Measurements from ENCODE around the gene STPG2.
"Not testable (repeated sequence)": the region's sequence is repeated elsewhere in the genome, so short reads cannot be mapped to it uniquely, and the experiment has no call there.

STPG2 gene

DNA sequence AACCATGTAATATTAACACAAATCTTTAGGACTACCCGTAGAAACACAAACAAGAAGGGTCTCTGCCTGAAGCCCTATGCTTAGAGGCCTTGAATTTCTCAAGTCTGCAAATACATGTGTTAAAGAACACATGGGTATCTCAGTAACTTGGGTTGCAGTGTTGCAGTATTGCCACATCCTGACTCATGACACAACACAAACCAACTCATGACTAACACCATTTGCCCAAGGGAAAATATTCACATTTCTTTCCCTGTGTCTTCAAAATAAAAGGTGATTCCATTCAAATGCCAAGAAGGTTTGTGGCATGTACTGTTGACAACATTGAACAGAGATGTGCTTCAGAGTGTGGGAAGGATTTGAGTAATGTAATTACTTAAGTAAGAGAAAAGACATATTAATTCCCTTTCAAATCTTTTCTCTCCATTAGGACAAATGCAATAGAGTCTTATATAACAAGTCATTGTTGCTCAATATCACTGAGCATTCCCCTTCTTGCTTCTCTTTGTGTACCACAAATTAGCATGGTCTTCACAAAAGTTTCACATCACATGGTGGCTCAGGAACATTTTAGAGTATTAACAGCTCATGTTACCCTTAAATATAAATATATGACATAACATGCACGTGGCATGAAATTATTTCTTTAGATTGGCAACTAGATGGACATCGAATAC, 487.1 kb downstream of the STPG2 start:
- in situ Hi-C loops (cut with MboI; ENCODE audit: low sequenced_read_pairs) = no loop called here

DNA sequence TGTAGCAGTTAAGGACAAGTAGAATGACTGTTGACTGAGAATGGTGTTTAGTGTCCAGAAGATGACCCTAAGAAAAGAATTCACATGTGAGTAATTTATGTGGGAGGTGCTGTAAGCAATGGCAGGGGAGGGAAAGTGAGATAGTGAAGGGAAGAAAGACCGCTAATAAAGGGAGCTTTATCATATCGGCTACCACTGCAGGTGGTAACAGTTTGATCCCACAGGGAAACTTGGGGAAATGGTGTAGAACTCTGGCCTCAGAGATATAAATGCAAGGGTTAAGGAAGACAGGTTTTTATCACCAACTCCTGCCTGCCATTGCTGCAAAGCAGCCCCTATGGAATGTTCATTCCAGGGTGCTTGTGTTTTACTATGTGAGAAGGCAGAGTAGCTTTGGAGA, 489.6 kb downstream of the STPG2 start:
- in situ Hi-C loops (cut with MboI; ENCODE audit: low sequenced_read_pairs) = no loop called here

DNA sequence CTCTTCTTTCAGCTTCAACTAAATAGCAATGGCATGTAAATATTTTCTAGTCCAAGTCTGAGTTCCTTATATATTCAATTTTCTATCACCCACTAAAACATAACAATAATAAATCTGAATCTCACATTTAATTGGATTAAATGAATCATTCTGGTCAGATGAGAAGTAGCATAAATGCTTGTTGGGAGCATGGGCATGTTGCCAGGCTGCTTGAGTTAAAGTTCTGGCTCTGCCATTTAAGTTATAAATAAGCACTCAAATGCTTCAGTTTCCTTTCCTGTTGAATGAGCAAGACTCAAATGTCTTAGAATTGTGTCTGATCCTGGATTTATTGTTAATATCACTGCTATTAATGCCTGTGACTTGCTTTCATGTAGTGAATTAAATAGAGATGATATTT, 496.3 kb downstream of the STPG2 start:
- in situ Hi-C loops (cut with MboI; ENCODE audit: low sequenced_read_pairs) = no loop called here

- in situ Hi-C loops (cut with MboI; ENCODE audit: low sequenced_read_pairs) = no loop called here
Observed at GRCh38 chr4:97645071-97645821, 498.0 kb downstream of the STPG2 start.

- in situ Hi-C loops (cut with MboI; ENCODE audit: low sequenced_read_pairs) = no loop called here
Observed at GRCh38 chr4:97643179-97643578, 500.1 kb downstream of the STPG2 start.

GRCh38 chr4:97639961-97640360, 503.3 kb downstream of the STPG2 start:
- in situ Hi-C loops (cut with MboI; ENCODE audit: low sequenced_read_pairs) = no loop called here

- in situ Hi-C loops (cut with MboI; ENCODE audit: low sequenced_read_pairs) = not testable (repeated sequence)
Observed at GRCh38 chr4:97633831-97634230, 509.4 kb downstream of the STPG2 start.

GRCh38 chr4:97627750-97628149, 515.5 kb downstream of the STPG2 start:
- in situ Hi-C loops (cut with MboI; ENCODE audit: low sequenced_read_pairs) = no loop called here

- in situ Hi-C loops (cut with MboI; ENCODE audit: low sequenced_read_pairs) = no loop called here
Observed at GRCh38 chr4:97624204-97624603, 519.1 kb downstream of the STPG2 start.

DNA sequence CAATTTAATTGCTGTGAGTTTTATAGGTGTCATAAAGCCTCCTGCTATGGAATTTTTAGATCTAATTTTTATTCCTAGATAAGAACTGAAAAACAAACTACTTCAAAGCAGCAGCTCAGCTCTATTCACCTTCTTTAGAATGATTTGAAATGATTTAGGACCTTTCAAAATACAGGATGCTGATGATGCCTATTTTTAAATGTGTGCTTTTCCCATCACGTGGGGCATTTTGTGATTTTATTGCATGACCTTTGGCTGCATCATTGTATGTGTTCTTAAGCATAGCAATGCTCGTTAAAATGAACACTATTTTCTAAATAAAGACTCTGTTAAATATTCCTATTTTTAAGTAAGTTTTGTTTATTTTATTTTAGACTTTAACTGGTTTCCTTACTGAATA, 537.3 kb downstream of the STPG2 start:
- in situ Hi-C loops (cut with MboI; ENCODE audit: low sequenced_read_pairs) = no loop called here

DNA sequence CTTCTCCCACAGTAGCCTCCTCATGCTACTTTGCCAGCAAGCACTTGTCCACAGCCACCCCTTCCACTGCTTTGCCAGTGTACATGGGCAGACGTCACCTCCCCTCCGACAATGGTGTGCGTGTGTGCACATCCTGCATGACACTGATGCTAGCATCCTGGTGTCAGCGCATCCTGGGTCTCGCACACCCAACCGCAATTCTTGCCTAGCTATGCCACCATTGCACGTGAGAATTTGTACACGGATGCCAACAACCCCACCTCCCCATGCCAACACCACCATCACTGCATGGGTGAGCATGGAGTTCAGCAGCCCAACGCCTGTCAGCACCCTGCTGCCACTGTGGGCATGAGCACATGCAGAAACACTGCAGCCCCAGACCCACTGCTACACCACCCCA, 550.0 kb downstream of the STPG2 start:
- in situ Hi-C loops (cut with MboI; ENCODE audit: low sequenced_read_pairs) = no loop called here

DNA sequence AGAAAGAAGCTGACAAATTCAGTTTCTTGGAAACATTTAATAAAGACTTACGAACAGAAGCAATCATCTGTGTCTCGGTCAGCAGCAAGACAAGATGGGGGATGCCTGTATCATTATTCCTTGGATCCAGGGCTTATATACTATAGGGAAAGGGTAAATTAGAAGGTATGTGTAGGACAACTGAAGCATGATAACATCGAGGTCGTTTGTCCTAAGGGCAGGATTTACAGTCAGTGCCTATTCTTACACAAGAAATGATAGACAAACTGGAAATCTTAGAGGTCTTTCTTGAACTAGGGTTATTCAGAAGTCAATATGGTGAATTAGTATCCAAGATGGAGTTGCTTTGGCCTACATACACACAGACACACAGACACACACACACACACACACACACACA, 553.0 kb downstream of the STPG2 start:
- in situ Hi-C loops (cut with MboI; ENCODE audit: low sequenced_read_pairs) = no loop called here

DNA sequence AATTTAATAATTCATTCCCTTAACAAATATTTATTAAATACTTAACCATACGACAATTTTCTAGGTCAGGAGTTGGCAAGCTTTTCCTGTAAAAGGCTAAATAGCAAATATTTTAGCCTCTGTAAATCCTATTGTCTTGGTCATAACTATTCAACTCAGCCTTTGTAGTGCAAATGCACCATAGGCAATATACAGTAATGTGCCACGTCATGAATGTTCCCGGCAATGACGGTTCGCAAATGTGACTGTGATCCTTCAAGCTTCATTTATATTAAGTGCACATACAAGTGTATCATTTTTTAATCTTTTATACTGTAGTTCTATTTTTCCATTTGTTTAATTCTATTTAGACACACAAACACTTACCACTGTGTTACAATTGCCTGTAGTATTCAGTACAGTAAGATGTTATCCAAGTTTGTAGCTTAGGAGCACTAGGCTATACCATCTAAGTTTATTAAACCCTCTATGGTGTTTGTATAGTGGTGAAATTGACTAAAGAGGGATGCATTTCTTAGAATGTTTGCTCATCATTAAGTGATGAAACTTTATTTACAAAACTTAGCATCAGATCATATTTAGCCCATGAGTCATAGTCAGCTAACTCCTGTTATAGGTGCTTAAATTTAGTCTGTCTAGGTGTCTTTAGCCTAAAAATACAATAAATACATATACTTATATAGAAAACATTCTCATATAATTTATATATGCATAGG, 553.6 kb downstream of the STPG2 start:
- in situ Hi-C loops (cut with MboI; ENCODE audit: low sequenced_read_pairs) = no loop called here

GRCh38 chr4:97587912-97588311, 555.4 kb downstream of the STPG2 start:
- in situ Hi-C loops (cut with MboI; ENCODE audit: low sequenced_read_pairs) = no loop called here

DNA sequence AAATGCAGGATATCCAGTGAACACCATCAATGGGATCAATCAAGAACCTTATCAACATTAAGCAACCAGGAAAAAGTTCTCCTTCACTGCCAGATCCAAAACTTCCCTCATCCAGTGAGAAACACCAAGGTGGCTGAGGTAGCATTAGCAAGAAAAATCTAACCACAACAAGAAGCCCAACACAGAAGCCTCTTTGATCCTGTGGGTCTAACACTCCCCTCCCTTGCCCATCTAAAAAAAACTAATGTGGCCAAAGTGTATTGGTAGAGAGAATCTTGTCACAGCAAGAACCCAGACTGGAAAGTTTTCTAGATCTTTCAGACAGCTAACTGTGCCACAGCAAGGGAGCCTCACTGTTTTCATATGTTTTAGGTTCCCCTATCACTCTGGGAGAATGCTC, 558.0 kb downstream of the STPG2 start:
- in situ Hi-C loops (cut with MboI; ENCODE audit: low sequenced_read_pairs) = no loop called here

- in situ Hi-C loops (cut with MboI; ENCODE audit: low sequenced_read_pairs) = no loop called here
Observed at GRCh38 chr4:97582890-97583289, 560.4 kb downstream of the STPG2 start.

DNA sequence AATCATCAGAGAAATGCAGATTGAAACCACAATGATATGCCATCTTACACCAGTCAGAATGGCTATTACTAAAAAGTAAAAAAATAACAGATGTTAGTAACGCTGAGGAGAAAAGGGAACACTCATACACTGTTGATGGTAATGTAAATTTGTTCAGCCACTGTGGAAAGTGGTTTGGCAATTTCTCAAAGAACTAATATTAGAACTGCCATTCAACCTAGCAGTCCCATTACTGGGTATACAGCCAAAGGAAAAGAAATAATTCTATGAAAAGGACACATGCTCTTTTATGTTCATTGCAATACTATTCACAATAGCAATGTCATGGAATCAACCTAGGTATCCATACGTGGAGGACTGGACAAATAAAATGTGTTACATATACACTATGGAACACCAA, 566.3 kb downstream of the STPG2 start:
- in situ Hi-C loops (cut with MboI; ENCODE audit: low sequenced_read_pairs) = no loop called here

GRCh38 chr4:97560009-97560408, 583.3 kb downstream of the STPG2 start:
- in situ Hi-C loops (cut with MboI; ENCODE audit: low sequenced_read_pairs) = no loop called here

DNA sequence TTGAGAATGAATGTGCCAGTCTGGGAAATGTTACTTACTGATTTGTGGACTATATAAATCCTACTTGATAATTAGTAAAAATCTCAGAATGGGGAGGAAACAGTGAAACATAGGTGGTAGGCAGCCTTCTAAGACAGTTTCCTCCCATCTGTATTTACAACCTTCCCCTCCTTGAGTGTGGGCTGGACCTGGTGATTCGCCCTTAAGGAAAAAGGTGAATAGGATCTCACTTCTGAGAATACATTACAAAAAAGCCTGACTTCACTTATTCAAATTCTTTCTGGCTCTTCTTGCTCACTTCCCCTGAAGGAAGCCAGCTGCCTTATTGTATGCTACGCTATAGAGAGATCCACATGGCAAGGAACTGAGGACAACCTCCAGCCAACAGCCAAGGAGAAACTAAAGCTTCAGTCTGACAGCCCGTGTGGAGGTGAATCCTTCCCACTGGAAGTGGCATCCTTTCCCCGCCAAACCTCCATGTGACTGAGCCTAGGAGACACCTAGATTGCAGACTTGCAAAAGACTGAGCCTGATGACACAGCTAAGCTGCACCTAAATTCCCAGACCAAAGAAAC, 585.0 kb downstream of the STPG2 start:
- in situ Hi-C loops (cut with MboI; ENCODE audit: low sequenced_read_pairs) = no loop called here

GRCh38 chr4:97550637-97551036, 592.6 kb downstream of the STPG2 start:
- in situ Hi-C loops (cut with MboI; ENCODE audit: low sequenced_read_pairs) = not testable (repeated sequence)

- in situ Hi-C loops (cut with MboI; ENCODE audit: low sequenced_read_pairs) = no loop called here
Observed at GRCh38 chr4:97548943-97549583, 594.2 kb downstream of the STPG2 start.
